Fibroblast of lung (primary cell): Measurements from ENCODE around the gene HMOX1. TPM values are rescaled to one million over a fixed set of nuclear protein-coding genes. Genes with fewer than 3 reads are reported as not detected.

Experiments
- DNase-seq, 2 donors: peaks; one replicate each; pipeline versions ENCODE4 v3.0.0 to v3.0.0-alpha.2; 2010; ENCODE audit warnings: low read depth in 2 of 2
- H2AFZ ChIP-seq: 2 replicates; pipeline ENCODE4 v1.5.1; 2012; ENCODE audit warnings: low read length, control low read depth, inconsistent platforms
- H3K27ac ChIP-seq: 2 replicates; pipeline ENCODE4 v1.5.1; 2011; ENCODE audit warnings: low read length, control low read depth; ENCODE audit not compliant: insufficient read depth
- H3K27me3 ChIP-seq: 2 replicates; pipeline ENCODE4 v1.5.1; 2011; ENCODE audit warnings: mild to moderate bottlenecking, low read length; ENCODE audit not compliant: control insufficient read depth, insufficient read depth
- H3K36me3 ChIP-seq: 2 replicates; pipeline ENCODE4 v1.5.1; 2011; ENCODE audit warnings: low read length; ENCODE audit not compliant: control insufficient read depth, insufficient read depth
- H3K4me1 ChIP-seq: 2 replicates; pipeline ENCODE4 v1.5.1; 2011; ENCODE audit warnings: low read length; ENCODE audit not compliant: control insufficient read depth, insufficient read depth; ENCODE audit errors: extremely low read depth
- H3K4me2 ChIP-seq: 2 replicates; pipeline ENCODE4 v1.5.1; 2011; ENCODE audit warnings: low read length, control low read depth; ENCODE audit not compliant: insufficient read depth; ENCODE audit errors: extremely low read depth
- H3K4me3 ChIP-seq, 4 experiments: fragments of 200-600 bp in 1 of 4; sonication (generic) in 1 of 4; replicated peaks in 1 of 4; 2 replicates each; pipeline ENCODE4 v1.5.1; 2011 to 2016; ENCODE audit warnings: low read length in 4 of 4, low read depth in 3 of 4, mild to moderate bottlenecking in 3 of 4, control low read depth in 2 of 4, inconsistent platforms in 1 of 4, mixed read lengths in 1 of 4; ENCODE audit not compliant: insufficient read depth in 1 of 4; ENCODE audit errors: control extremely low read depth in 1 of 4
- H3K79me2 ChIP-seq: 2 replicates; pipeline ENCODE4 v1.5.1; 2012; ENCODE audit warnings: mild to moderate bottlenecking, low read length, inconsistent platforms; ENCODE audit not compliant: control insufficient read depth, insufficient read depth
- H3K9ac ChIP-seq: 2 replicates; pipeline ENCODE4 v1.5.1; 2011; ENCODE audit warnings: mild to moderate bottlenecking, low read length, control low read depth; ENCODE audit not compliant: insufficient read depth
- H3K9me3 ChIP-seq: 2 replicates; pipeline ENCODE4 v1.5.1; 2012; ENCODE audit warnings: low read depth, low read length; ENCODE audit not compliant: control insufficient read depth, insufficient read depth
- H4K20me1 ChIP-seq: 2 replicates; pipeline ENCODE4 v1.5.1; 2011; ENCODE audit warnings: low read length; ENCODE audit not compliant: control insufficient read depth, insufficient read depth; ENCODE audit errors: extremely low read depth
- EZH2 ChIP-seq: IDR thresholded peaks from 2 replicates; pipeline ENCODE4 v1.5.1; 2012; ENCODE audit warnings: low read length, control low read depth, mild to moderate bottlenecking; ENCODE audit errors: missing control alignments
- polyA plus RNA-seq, 2 donors: library from polyadenylated mRNA; depleted of rRNA in 1 of 2; stranded (reverse) in 1 of 2; unstranded in 1 of 2; fragments of >200 nt; gene quantifications; 2 replicates each; pipeline ENCODE4 v1.2.1, GENCODE V29; 2011 to 2012; ENCODE audit warnings: missing spikeins in 1 of 2
- total RNA-seq: library from RNA; depleted of rRNA; stranded (reverse); fragments of >200 nt; gene quantifications from 2 replicates; pipeline ENCODE4 v1.2.1, GENCODE V29; 2014
- TF ChIP-seq, protein P1 (sequence below), 2 donors: IDR thresholded peaks in 1 of 2; conservative IDR thresholded peaks in 1 of 2; 1 replicate in 1 of 2; 2 replicates in 1 of 2; pipeline ENCODE4 v1.5.1; 2011 to 2012; ENCODE audit warnings: low read length in 2 of 2, control low read depth in 1 of 2, inconsistent platforms in 1 of 2, low read depth in 1 of 2, mild to moderate bottlenecking in 1 of 2

HMOX1 gene
- total and polyA plus RNA-seq, 2 donors (not counting 1 experiment from before 2014, with no cell fraction given), result 58.9 to 243 TPM

DNA sequence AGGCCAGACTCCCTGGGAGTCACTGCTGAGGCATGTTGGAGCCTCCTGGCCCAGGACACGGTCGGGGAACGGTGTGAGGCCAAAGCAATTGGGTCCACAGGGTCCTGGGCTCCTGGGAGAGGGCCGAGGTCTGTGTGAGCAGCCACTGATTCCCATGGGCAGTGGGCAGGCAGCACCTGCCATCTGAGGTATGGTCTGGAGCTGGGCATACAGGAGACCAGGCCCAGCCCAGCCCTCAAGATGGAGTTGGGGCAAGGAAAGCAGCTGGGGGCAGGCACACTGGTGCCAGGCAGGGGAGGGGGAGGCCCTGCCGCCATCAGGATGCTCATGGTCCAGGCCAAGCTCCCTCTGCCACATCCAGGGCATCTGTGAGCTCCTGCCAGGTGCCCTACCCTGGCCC, 32.2 kb upstream of the HMOX1 start:
- Histone ChIP-seq H3K4me2 (no peak overlapping the region), H3K9ac (no peak overlapping the region), H3K27me3 (no peaks in the 10 kb centered on the region), H3K79me2 (no peaks in the 10 kb centered on the region), H4K20me1 (no peaks in the 10 kb centered on the region), H3K27ac (no peak overlapping the region), H3K4me1 (peaks cover 6% of the 10 kb centered on the region), H2AFZ (no peak overlapping the region), H3K9me3 (no peaks in the 10 kb centered on the region), H3K36me3 (no peaks in the 10 kb centered on the region), H3K4me3 (no peak overlapping the region)
- no peak for DNase-seq
- no peak for TF ChIP-seq EZH2
- TF ChIP-seq, protein P1, sequence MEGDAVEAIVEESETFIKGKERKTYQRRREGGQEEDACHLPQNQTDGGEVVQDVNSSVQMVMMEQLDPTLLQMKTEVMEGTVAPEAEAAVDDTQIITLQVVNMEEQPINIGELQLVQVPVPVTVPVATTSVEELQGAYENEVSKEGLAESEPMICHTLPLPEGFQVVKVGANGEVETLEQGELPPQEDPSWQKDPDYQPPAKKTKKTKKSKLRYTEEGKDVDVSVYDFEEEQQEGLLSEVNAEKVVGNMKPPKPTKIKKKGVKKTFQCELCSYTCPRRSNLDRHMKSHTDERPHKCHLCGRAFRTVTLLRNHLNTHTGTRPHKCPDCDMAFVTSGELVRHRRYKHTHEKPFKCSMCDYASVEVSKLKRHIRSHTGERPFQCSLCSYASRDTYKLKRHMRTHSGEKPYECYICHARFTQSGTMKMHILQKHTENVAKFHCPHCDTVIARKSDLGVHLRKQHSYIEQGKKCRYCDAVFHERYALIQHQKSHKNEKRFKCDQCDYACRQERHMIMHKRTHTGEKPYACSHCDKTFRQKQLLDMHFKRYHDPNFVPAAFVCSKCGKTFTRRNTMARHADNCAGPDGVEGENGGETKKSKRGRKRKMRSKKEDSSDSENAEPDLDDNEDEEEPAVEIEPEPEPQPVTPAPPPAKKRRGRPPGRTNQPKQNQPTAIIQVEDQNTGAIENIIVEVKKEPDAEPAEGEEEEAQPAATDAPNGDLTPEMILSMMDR (conservative IDR thresholded peaks at IDR 0.05 in 1 of 2, IDR thresholded peaks at IDR 0.05 in 1 of 2; ENCODE audit: low read depth in 1 of 2, low read length in 2 of 2), result no peak

GRCh38 chr22:35349368-35349703, 31.6 kb upstream of the HMOX1 start:
- no peaks in the 10 kb centered on the region for H3K9me3 ChIP-seq
- H4K20me1 ChIP-seq, result no peaks in the 10 kb centered on the region
- no peak for DNase-seq
- H3K9ac ChIP-seq, result no peak overlapping the region
- no peak for TF ChIP-seq EZH2
- TF ChIP-seq, protein P1 (conservative IDR thresholded peaks at IDR 0.05 in 1 of 2, IDR thresholded peaks at IDR 0.05 in 1 of 2; ENCODE audit: low read depth in 1 of 2, low read length in 2 of 2), result no peak
- peaks cover 6% of the 10 kb centered on the region for H3K4me1 ChIP-seq
- no peak overlapping the region for H3K4me3 ChIP-seq
- H3K79me2 ChIP-seq, result no peaks in the 10 kb centered on the region
- no peaks in the 10 kb centered on the region for H3K36me3 ChIP-seq
- no peak overlapping the region for H2AFZ ChIP-seq
- no peak overlapping the region for H3K27ac ChIP-seq
- no peak overlapping the region for H3K4me2 ChIP-seq
- H3K27me3 ChIP-seq, result no peaks in the 10 kb centered on the region

DNA sequence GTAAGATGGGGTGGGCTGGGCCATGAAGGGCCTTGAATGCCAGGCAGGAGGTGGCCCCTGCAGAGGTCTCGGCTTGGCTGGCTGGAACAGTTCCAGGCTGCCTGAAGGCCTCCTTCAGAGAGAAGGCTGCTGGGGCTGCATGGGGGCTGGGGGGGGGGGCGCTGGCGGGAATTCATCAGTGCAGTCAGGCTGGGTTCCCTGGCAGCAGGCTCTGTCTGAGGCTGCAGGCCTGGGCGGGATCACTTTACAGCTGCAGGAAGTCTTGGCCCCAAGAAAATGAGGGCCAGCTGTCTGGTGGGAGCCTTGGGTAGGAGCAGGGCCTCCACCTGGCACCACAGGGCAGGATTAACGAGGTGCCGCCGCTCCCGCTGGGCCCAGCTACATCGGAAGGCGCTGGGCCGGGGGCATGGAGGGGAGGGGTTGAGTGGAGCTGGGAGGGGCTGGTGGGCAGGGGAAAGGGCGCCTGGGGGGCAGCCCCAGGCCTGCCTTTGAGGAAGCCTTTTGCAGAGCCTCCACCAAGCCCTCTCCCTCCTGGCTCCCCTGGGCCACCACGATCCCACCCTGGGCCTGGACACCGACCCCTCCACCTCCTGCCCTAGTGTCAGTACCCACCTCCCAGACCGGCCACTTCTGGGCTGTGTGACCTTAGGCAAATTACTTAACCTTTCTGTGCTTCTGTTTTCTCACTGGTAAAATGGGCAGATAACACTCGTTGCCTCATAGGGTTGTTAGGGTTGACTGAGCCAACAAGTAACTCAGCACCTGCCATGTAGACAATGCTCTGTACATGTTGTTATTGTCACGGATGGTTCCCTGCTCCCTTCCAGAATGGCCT, 31.0 kb upstream of the HMOX1 start:
- Histone ChIP-seq H3K36me3 (no peaks in the 10 kb centered on the region), H2AFZ (no peak overlapping the region), H3K4me3 (no peak overlapping the region), H3K9me3 (no peaks in the 10 kb centered on the region), H4K20me1 (no peaks in the 10 kb centered on the region), H3K27ac (peak overlapping the region; percentile 32), H3K4me1 (peaks cover 6% of the 10 kb centered on the region), H3K27me3 (no peaks in the 10 kb centered on the region), H3K79me2 (no peaks in the 10 kb centered on the region), H3K4me2 (no peak overlapping the region), H3K9ac (no peak overlapping the region)
- TF ChIP-seq, protein P1 (conservative IDR thresholded peaks at IDR 0.05 in 1 of 2, IDR thresholded peaks at IDR 0.05 in 1 of 2; ENCODE audit: low read depth in 1 of 2, low read length in 2 of 2), result no peak
- TF ChIP-seq EZH2, result no peak
- peak; percentile 41 for DNase-seq
